GM19468 (cell line): ENCODE data around the gene SSR1.
"Not testable (repeated sequence)": the region's sequence is repeated elsewhere in the genome, so short reads cannot be mapped to it uniquely, and the experiment has no call there.

Source experiments
- ATAC-seq: cut with Tn5 transposase; IDR thresholded peaks from one replicate; pipeline ENCODE4 v1.9.1; 2021; ENCODE audit warnings: mild to moderate bottlenecking, moderate library complexity, moderate number of reproducible peaks; ENCODE audit not compliant: unreplicated experiment; ENCODE audit errors: extremely low read depth

The SSR1 gene

GRCh38 chr6:7285416-7285815 is 27.6 kb downstream of the SSR1 start:
- no peak for ATAC-seq

- no peak for ATAC-seq
These were observed 29.3 kb downstream of the SSR1 start for GRCh38 chr6:7283676-7284075.

- no peak for ATAC-seq
These were observed 30.7 kb downstream of the SSR1 start for GRCh38 chr6:7282097-7282906.

- ATAC-seq: no peak
These were observed 36.8 kb downstream of the SSR1 start for GRCh38 chr6:7276199-7276524.

- not testable (repeated sequence) for ATAC-seq
These were observed 38.5 kb downstream of the SSR1 start for GRCh38 chr6:7274525-7274924.

- ATAC-seq: no peak
These were observed 39.3 kb downstream of the SSR1 start for GRCh38 chr6:7273709-7274108.

- no peak for ATAC-seq
These were observed 41.8 kb downstream of the SSR1 start for GRCh38 chr6:7271205-7271534.

GRCh38 chr6:7270320-7271204 is 42.4 kb downstream of the SSR1 start:
- no peak for ATAC-seq

GRCh38 chr6:7269816-7270215 is 43.2 kb downstream of the SSR1 start:
- no peak for ATAC-seq

GRCh38 chr6:7268816-7269555 is 44.0 kb downstream of the SSR1 start:
- no peak for ATAC-seq

- ATAC-seq: no peak
These were observed 44.6 kb downstream of the SSR1 start for GRCh38 chr6:7268362-7268761.

GRCh38 chr6:7267466-7268091 is 45.4 kb downstream of the SSR1 start:
- no peak for ATAC-seq

- no peak for ATAC-seq
These were observed 45.9 kb downstream of the SSR1 start for GRCh38 chr6:7267071-7267465.

GRCh38 chr6:7265385-7265726 is 47.6 kb downstream of the SSR1 start:
- not testable (repeated sequence) for ATAC-seq

GRCh38 chr6:7264686-7265384 is 48.2 kb downstream of the SSR1 start:
- ATAC-seq: no peak

GRCh38 chr6:7264041-7264440 is 49.0 kb downstream of the SSR1 start:
- ATAC-seq: no peak

- ATAC-seq: not testable (repeated sequence)
These were observed 49.5 kb downstream of the SSR1 start for GRCh38 chr6:7263519-7263805.

- ATAC-seq: no peak
These were observed 50.1 kb downstream of the SSR1 start for GRCh38 chr6:7262746-7263518.

- ATAC-seq: no peak
These were observed 51.0 kb downstream of the SSR1 start for GRCh38 chr6:7261852-7262461.
